GM21529 (cell line): Measurements from ENCODE around the gene SOX10.

Experiments used
- ATAC-seq: cut with Tn5 transposase; IDR thresholded peaks from one replicate; pipeline ENCODE4 v1.9.1; 2021; ENCODE audit not compliant: unreplicated experiment

The SOX10 gene

GRCh38 chr22:37983860-37984791, at the start of gene SOX10:
SOX10 (minus strand) TSS chr22:37984555; CDS start chr22:37983784, 771 bp downstream.
- no peak for ATAC-seq

- ATAC-seq = no peak
Observed at GRCh38 chr22:38033522-38034277, 49.3 kb upstream of the SOX10 start.

DNA sequence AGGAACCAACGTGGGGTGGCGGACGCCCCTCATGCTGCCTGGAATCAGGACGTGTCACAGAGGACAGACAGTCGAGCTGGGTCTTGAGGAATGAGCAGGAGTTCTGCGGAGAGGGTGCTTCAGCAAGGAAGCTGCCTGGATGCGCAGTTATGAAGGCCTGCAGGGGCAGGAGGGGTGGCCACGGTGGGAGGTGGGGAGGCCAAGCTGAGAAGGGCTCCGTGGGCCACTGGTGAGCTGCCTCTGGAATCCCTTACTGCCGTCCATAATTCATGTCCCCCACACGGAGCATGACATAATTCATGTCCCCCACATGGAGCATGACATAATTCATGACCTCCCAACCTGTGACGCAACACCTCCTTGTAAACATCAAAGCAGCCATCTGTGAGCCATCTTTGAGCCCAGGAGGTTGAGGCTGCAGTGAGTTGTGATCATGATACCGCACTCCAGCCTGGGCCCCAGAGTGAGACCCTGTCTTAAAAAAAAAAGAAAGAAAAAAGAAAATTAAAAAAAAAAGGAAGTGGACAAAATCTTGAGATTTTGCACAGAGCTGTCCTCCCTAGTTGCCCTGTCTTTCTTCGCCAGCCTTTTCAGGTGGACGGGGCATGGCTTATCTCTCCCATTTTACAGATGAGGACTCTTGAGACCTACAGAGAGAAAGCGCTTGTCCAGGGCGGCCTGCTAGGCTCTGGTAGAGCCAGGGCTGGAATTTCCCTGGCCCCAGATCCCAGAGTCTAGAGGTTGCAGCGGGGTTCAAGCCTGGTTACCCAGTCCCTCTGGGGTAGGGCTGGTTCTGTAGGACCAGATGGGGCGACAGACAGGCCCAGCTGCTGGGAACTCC, 48.5 kb upstream of the SOX10 start:
- ATAC-seq = no peak

- ATAC-seq = no peak
Observed at GRCh38 chr22:38031491-38031890, 47.1 kb upstream of the SOX10 start.

- no peak for ATAC-seq
Observed at GRCh38 chr22:38030311-38031133, 46.2 kb upstream of the SOX10 start.

DNA sequence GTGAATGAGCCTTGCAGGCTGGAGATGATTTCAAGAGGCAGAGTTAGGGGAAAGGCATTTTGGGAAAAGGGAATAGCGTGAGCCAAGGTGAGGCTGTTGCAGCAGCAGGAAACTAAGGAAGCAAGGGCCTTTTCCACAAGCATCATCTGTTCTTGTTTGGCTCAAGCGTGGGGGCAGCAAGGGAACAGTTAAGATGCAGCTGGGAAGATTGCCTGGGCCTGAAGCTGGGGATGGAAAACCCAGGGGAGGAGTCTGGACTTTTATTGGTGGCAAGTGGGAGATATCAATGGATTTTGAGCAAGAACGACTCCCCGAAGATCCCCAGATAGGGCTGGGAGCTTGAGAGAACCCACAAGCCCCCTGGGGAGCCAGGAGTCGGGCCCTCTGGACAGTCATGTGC, 45.5 kb upstream of the SOX10 start:
- ATAC-seq = no peak

DNA sequence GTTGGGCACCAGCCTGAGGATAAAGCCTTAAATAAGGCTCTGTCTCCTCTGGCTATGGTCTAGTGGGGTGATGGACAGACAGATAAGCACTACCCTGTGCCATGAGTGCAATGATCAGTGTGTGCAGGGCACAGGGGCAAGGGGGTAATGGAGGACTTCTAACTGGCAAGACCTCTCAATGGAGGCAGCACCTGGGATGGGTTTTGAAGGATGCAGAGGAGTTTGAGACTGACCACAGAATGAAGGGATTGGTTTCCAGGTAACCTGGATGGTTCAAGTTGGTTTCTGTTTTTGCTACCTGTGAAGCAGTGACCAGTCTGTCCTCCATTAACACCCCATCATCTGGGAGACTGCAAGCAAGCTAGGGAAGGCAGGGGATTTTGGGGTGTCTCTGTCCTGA, 45.0 kb upstream of the SOX10 start:
- ATAC-seq = no peak

GRCh38 chr22:38028344-38029130, 44.2 kb upstream of the SOX10 start:
- no peak for ATAC-seq

DNA sequence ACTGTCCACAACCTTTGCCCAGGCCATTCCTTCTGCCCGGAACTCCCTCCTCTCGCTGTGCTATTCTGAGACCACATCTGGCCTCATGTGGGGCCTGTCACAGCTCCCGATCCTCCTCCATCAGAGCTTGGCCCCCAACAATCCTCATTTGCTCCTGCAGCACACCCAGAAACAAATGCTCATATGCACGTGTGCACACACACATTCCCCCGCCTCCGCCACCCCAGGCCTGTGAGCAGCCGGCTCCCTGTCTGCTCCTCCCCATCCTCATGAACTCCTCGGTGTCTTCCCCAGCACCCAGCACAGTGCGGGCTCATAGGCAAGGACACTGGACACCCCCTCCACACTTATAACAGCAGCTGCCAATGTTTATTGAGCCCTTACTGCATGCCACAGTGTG, 43.1 kb upstream of the SOX10 start:
- no peak for ATAC-seq

GRCh38 chr22:38026130-38027111, 42.1 kb upstream of the SOX10 start:
- ATAC-seq = no peak

DNA sequence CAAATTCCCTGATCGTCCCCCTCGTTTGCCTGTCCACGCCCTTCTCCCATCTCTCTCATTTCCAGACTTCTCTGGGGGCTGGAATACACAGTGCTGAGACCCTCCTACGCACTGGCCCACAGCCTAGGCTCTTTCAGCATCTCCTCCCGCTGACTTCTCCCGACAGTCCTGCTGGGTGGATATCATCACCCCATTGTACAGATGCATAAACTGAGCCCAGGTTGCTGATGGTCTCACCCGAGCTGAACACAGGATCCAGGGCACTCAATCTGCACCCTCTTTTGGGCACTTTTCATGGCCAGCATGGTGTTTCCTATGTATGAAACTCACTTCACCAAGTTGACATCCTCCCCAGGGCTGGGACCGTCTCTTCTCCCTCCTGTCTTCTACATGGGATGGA, 41.2 kb upstream of the SOX10 start:
- no peak for ATAC-seq

DNA sequence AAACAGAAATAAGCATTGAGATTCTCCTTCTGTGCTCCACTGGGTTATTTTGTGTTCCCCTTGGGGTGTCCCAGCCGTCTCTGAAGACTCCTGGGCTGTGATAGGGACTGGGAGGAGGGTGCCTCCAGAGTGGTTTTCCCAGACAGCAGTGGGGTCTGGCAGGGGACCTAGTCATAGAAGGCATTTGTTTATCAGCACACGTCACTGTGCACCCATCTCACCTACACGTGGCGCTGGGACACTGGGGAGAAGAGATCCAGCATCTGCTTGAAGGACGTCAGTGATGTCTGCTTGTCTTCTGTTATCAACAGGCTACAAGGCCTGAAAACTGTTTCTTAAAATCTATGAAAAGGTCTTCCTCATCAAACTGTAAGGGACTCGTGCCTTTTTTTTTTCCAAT, 38.7 kb upstream of the SOX10 start:
- no peak for ATAC-seq

DNA sequence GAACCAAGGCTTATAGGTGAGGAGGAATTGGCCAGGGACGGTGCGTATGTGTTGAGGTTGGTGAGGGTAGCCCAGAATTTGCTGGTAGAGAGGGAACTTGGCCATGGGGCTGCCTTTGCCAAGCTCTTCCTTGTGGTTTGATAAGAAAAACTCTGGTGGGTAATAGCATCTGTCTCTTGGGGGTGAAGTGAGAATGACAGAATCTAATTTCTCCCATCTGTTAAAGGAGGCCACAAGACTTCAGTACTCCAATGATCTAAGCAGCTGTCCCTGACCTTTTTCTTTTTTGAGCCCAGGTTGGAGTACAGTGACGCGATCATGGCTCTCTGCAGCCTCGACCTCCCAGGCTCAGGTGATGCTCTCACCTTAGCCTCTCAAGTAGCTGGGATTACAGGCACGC, 36.9 kb upstream of the SOX10 start:
- ATAC-seq = no peak

- ATAC-seq = no peak
Observed at GRCh38 chr22:38018938-38019827, 34.8 kb upstream of the SOX10 start.

- ATAC-seq = no peak
Observed at GRCh38 chr22:38017939-38018885, 33.9 kb upstream of the SOX10 start.

- ATAC-seq = no peak
Observed at GRCh38 chr22:38017272-38017920, 33.0 kb upstream of the SOX10 start.
